ENCODE results near the gene PARP9. TPM values are rescaled to one million over a fixed set of nuclear protein-coding genes. Genes with fewer than 3 reads are reported as not detected.

The PARP9 gene
- total and polyA plus RNA-seq, 2 of the 8 experiments (the other 6 are each of a cell fraction or from before 2014, with no cell fraction given): 3.7 to 4.5 TPM

DNA sequence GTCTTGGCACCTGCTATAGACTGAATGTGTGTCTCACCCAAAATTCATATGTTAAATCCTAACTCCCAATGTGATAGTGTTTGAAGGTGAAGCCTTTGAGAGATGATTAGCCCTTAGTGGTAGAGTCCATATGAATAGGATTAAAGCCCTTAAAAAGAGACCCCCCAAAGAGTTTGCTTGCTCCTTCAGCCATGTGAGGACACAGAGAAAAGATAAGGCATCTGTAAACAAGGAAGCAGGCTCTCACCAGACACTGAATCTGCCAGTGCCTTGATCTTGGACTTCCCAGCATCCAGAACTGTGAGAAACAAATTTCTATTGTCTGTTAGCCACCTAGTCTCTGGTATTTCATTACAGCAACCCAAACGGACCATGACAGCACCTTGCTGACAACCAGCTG, 65.9 kb downstream of the PARP9 start:
- Histone ChIP-seq H3K79me1 (ENCODE audit: low read depth, low read length) (peaks cover 8% of the 10 kb centered on the region; the same call in 1 of the 2 replicates), H2BK12ac (ENCODE audit: low read depth, low read length) (no peak overlapping the region), H4K20me1 (replicated peaks in 1 of 2; ENCODE audit: control insufficient read depth in 1 of 2, insufficient read depth in 2 of 2, low read length in 2 of 2) (peaks cover 4 to 7% of the 10 kb centered on the region in 2 experiments), H3K4me1 (replicated peaks in 1 of 4; ENCODE audit: control insufficient read depth in 3 of 4, insufficient read depth in 4 of 4, low read length in 3 of 4) (peaks cover 0 to 6% (median 2%) of the 10 kb centered on the region in 4 experiments; a peak in 4 of 7 replicates), H2AK5ac (ENCODE audit: low read depth, low read length) (no peak overlapping the region), H3K23me2 (ENCODE audit: low read depth, low read length) (no peaks in the 10 kb centered on the region; the same call in 1 of the 2 replicates), H3K23ac (ENCODE audit: insufficient read length) (no peak overlapping the region), H3K14ac (ENCODE audit: insufficient read length) (no peak overlapping the region), H2BK120ac (replicated peaks; ENCODE audit: low read depth, low read length) (no peak overlapping the region), H3K4me3 (ENCODE audit: extremely low read depth in 1 of 4, insufficient read depth in 2 of 4, low read depth in 3 of 4, low read length in 4 of 4) (no peak overlapping the region), H4K8ac (ENCODE audit: extremely low read depth, insufficient read depth, low read length) (no peak overlapping the region), H3K4me2 (ENCODE audit: insufficient read depth in 1 of 2, low read depth in 2 of 2, low read length in 2 of 2) (no peak overlapping the region), H3K27ac (ENCODE audit: low read depth, low read length) (no peak overlapping the region), H4K5ac (ENCODE audit: insufficient read length, low read depth, low read length) (no peak overlapping the region), H3K9me3 (ENCODE audit: insufficient read depth in 2 of 2, low read depth in 1 of 2, low read length in 1 of 2) (no peaks in the 10 kb centered on the region), H2BK15ac (ENCODE audit: low read length) (no peak overlapping the region), H3K56ac (replicated peaks; ENCODE audit: insufficient read length, low read depth, low read length) (no peak overlapping the region), H3K18ac (ENCODE audit: extremely low read depth, low read length) (no peak overlapping the region), H4K91ac (replicated peaks; ENCODE audit: insufficient read length, low read length) (no peak overlapping the region), H3K36me3 (ENCODE audit: control insufficient read depth in 2 of 4, insufficient read depth in 4 of 4, low read length in 3 of 4) (peaks cover 0 to 22% (median 0%) of the 10 kb centered on the region in 4 experiments; a peak in 3 of 8 replicates), H3K79me2 (ENCODE audit: control insufficient read depth in 1 of 2, insufficient read depth in 2 of 2, low read length in 2 of 2) (peaks cover 0 to 50% of the 10 kb centered on the region in 2 experiments; a peak in 2 of 4 replicates), H2AFZ (ENCODE audit: low read length) (no peak overlapping the region), H3K4ac (replicated peaks; ENCODE audit: insufficient read length, low read depth, low read length) (no peak overlapping the region), H2BK20ac (ENCODE audit: low read length) (no peak overlapping the region), H3K9ac (replicated peaks in 1 of 4; ENCODE audit: extremely low read depth in 1 of 4, low read depth in 3 of 4, low read length in 3 of 4) (no peak overlapping the region), H2BK5ac (ENCODE audit: low read depth, low read length) (no peak overlapping the region), H3K27me3 (replicated peaks in 1 of 4; ENCODE audit: control insufficient read depth in 3 of 4, extremely low read depth in 1 of 4, insufficient read depth in 3 of 4, low read length in 3 of 4) (no peaks in the 10 kb centered on the region)
- POLR2A ChIA-PET (ENCODE audit: partially characterized antibody): no interaction called here
- TF ChIP-seq, protein P1, sequence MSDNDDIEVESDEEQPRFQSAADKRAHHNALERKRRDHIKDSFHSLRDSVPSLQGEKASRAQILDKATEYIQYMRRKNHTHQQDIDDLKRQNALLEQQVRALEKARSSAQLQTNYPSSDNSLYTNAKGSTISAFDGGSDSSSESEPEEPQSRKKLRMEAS (IDR thresholded peaks at IDR 0.05): no peak
- TF ChIP-seq TBP (IDR thresholded peaks at IDR 0.05; ENCODE audit: low read depth, low read length): no peak
- no peak for TF ChIP-seq GTF2F1 (IDR thresholded peaks at IDR 0.05; ENCODE audit: borderline replicate concordance, low read depth, low read length)
- no peak for TF ChIP-seq KDM1A (IDR thresholded peaks at IDR 0.05; ENCODE audit: borderline replicate concordance, low read length)
- TF ChIP-seq HDAC2 (IDR thresholded peaks at IDR 0.05; ENCODE audit: borderline replicate concordance in 1 of 2, low read depth in 2 of 2, low read length in 2 of 2): no peak
- TF ChIP-seq SIX5 (IDR thresholded peaks at IDR 0.05; ENCODE audit: low read depth, low read length): no peak
- no peak for TF ChIP-seq SRF (IDR thresholded peaks at IDR 0.05; ENCODE audit: low read depth, low read length)
- TF ChIP-seq RNF2 (IDR thresholded peaks at IDR 0.05; ENCODE audit: borderline replicate concordance, low read depth, low read length, missing control alignments, poor library complexity, severe bottlenecking): no peak
- TF ChIP-seq, protein P2, sequence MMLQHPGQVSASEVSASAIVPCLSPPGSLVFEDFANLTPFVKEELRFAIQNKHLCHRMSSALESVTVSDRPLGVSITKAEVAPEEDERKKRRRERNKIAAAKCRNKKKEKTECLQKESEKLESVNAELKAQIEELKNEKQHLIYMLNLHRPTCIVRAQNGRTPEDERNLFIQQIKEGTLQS (IDR thresholded peaks at IDR 0.05; ENCODE audit: insufficient read depth, low read depth, low read length): no peak
- TF ChIP-seq CEBPB (IDR thresholded peaks at IDR 0.05; ENCODE audit: low read depth, low read length): no peak
- no peak for TF ChIP-seq PHF8 (conservative IDR thresholded peaks at IDR 0.05; ENCODE audit: low read depth, low read length)
- no peak for TF ChIP-seq SP4 (IDR thresholded peaks at IDR 0.05; ENCODE audit: low read length)
- no peak for DNase-seq (ENCODE audit: low read depth in 1 of 2, low spot score in 2 of 2)
- CTCF ChIA-PET (ENCODE audit: partially characterized antibody): interaction anchor here (1.2 kb wide), 1 partner anchor 10 kb away, joined by 3 read pairs; no protein-coding TSS in a partner anchor
- FAIRE-seq: no peak
- 50% methylated on average over 1 of the region's 1 CpG; no CpG with 5 or more reads in 1 of the 2 experiments for WGBS, 2 experiments (ENCODE audit: extremely low coverage in 1 of 2, insufficient coverage in 1 of 2, insufficient read length in 1 of 2, insufficient replicate concordance in 2 of 2, low coverage in 1 of 2, low lambda C conversion rate in 2 of 2, missing lambda C conversion rate in 1 of 2)
